K562 (cell line): ENCODE results near the gene PTPN13. TPM values are rescaled to one million over a fixed set of nuclear protein-coding genes. Genes with fewer than 3 reads are reported as not detected.

ENCODE experiments used
- ATAC-seq: fragments of 200-7000 bp; cut with Tn5 transposase; 3 replicates; pipeline ENCODE4 v1.9.1; 2020; ENCODE audit warnings: moderate library complexity
- BruUV-seq: library from RNA; stranded (reverse); fragments of 400-500 nt; replicated peaks from 2 replicates; lab custom pipeline; 2021; lab: Mats Ljungman, UMichigan
- CTCF ChIA-PET: fragments of 300-600 bp; formaldehyde crosslinking; extraction: SDS; loops from one replicate; lab custom pipeline; 2021; ENCODE audit warnings: low intra/inter-chr PET ratio; lab: Yijun Ruan, JAX
- POLR2A ChIA-PET: fragments of 300-600, 350-650 bp; sonication (Branson Sonifier 250); formaldehyde crosslinking; extraction: SDS; loops from one replicate; lab custom pipeline; 2021; ENCODE audit warnings: antibody characterized with exemption, inconsistent platforms; lab: Yijun Ruan, JAX
- DNase-seq, 4 experiments: peaks; one replicate each; pipeline versions ENCODE4 v3.0.0 to v3.0.0-alpha.2; 2011 to 2018; ENCODE audit warnings: low spot score in 3 of 4, mixed read lengths in 3 of 4; ENCODE audit errors: extremely low read depth in 1 of 4
- FAIRE-seq: peaks from 2 replicates; lab custom pipeline; 2011; peaks lifted over from hg19 to GRCh38; lab: Jason Lieb, UNC
- H2AFZ ChIP-seq: 2 replicates; pipeline ENCODE4 v1.6.0; 2011; ENCODE audit warnings: low read depth, low read length, control low read depth, inconsistent platforms
- H3K27ac ChIP-seq: fragments of 200-600 bp; 3 replicates; pipeline ENCODE4 v1.8.0; 2011; ENCODE audit warnings: low read depth, mild to moderate bottlenecking, control low read depth, inconsistent platforms, low read length, moderate library complexity, mixed read lengths; ENCODE audit errors: extremely low read depth
- H3K27me3 ChIP-seq, 2 experiments: fragments of 300-600 bp in 1 of 2; 2 replicates in 1 of 2; 3 replicates in 1 of 2; pipeline versions ENCODE4 v1.6.0 to v1.8.0; 2011; ENCODE audit warnings: inconsistent platforms in 2 of 2, low read length in 2 of 2, mild to moderate bottlenecking in 1 of 2, mixed read lengths in 1 of 2, moderate library complexity in 1 of 2; ENCODE audit not compliant: control insufficient read depth in 2 of 2, insufficient read depth in 2 of 2
- H3K36me3 ChIP-seq: fragments of 300-600 bp; 3 replicates; pipeline ENCODE4 v1.8.0; 2011; ENCODE audit warnings: mild to moderate bottlenecking, low read length, inconsistent platforms; ENCODE audit not compliant: control insufficient read depth, insufficient read depth
- H3K4me1 ChIP-seq, 2 experiments: fragments of 200-600 bp in 1 of 2; replicated peaks in 1 of 2; 2 replicates in 1 of 2; 3 replicates in 1 of 2; pipeline versions ENCODE4 v1.5.1 to v1.8.0; 2011; ENCODE audit warnings: inconsistent platforms in 2 of 2, low read length in 2 of 2, mild to moderate bottlenecking in 1 of 2, mixed read lengths in 1 of 2, moderate library complexity in 1 of 2; ENCODE audit not compliant: control insufficient read depth in 2 of 2, insufficient read depth in 2 of 2
- H3K4me2 ChIP-seq: 2 replicates; pipeline ENCODE4 v1.6.1; 2011; ENCODE audit warnings: low read length, control low read depth, inconsistent platforms, mixed read lengths; ENCODE audit not compliant: insufficient read depth
- H3K4me3 ChIP-seq: fragments of 200-600 bp; sonication (generic), shearing (Covaris generic); 2 replicates; pipeline ENCODE4 v1.5.1; 2016; ENCODE audit warnings: control low read depth, inconsistent platforms
- H3K79me2 ChIP-seq: fragments of 200-600 bp; 3 replicates; pipeline ENCODE4 v1.8.0; 2011; ENCODE audit warnings: low read length, inconsistent platforms; ENCODE audit not compliant: control insufficient read depth, insufficient read depth
- H3K9ac ChIP-seq, 2 experiments: 2 replicates each; pipeline versions ENCODE4 v1.6.0 to v1.6.1; 2011; ENCODE audit warnings: low read depth in 2 of 2, low read length in 2 of 2, control low read depth in 1 of 2, inconsistent platforms in 1 of 2, mild to moderate bottlenecking in 1 of 2, mixed read lengths in 1 of 2; ENCODE audit not compliant: insufficient read depth in 1 of 2
- H3K9me1 ChIP-seq: one replicate; pipeline ENCODE4 v1.6.0; 2011; ENCODE audit warnings: inconsistent platforms, mild to moderate bottlenecking, low read length, moderate library complexity; ENCODE audit not compliant: control insufficient read depth, insufficient read depth
- H3K9me3 ChIP-seq: replicated peaks from 2 replicates; pipeline ENCODE4 v1.5.1; 2011; ENCODE audit warnings: low read depth, low read length, inconsistent platforms; ENCODE audit not compliant: control insufficient read depth, insufficient read depth
- H4K20me1 ChIP-seq: replicated peaks from 2 replicates; pipeline ENCODE4 v1.6.1; 2011; ENCODE audit warnings: low read length, inconsistent platforms, mixed read lengths; ENCODE audit not compliant: control insufficient read depth, insufficient read depth
- CBFA2T2 ChIP-seq: fragments of 450-650 bp; conservative IDR thresholded peaks from 2 replicates; pipeline ENCODE4 v1.6.1; 2017; ENCODE audit warnings: mild to moderate bottlenecking
- WGBS: fragments of 100-300 bp; shearing (Covaris generic); methylation state at CpG from one replicate; pipeline ENCODE4 v1.1.6; 2016; ENCODE audit warnings: low coverage, mixed read lengths; ENCODE audit not compliant: insufficient coverage; ENCODE audit errors: missing lambda C conversion rate; 5-methylcytosine and 5-hydroxymethylcytosine counted together
- in situ Hi-C: fragments of 300-500 bp; cut with MboI; formaldehyde crosslinking; loops from 4 replicates; pipeline ENCODE4 v1.15.0; 2018; ENCODE audit warnings: inconsistent platforms, mixed read lengths
- intact Hi-C: fragments of 100-400 bp; cut with micrococcal nuclease; formaldehyde crosslinking; loops from 2 replicates; pipeline ENCODE4 v1.14.2; 2022
- polyA plus RNA-seq, 8 experiments: library from polyadenylated mRNA; depleted of rRNA in 4 of 8; stranded (reverse) in 5 of 8; unstranded in 3 of 8; fragments of >200 nt; fragmentation: Nextera tagmentation in 2 of 8; fragmentation: Illumina TruSeq in 1 of 8; extraction: Ambion mirVana in 2 of 8; extraction: Trizol in 1 of 8; gene quantifications; 2 replicates each; pipeline versions ENCODE4 v1.2.1 to v1.2.3, GENCODE V29; 2011 to 2014; ENCODE audit warnings: inconsistent platforms in 1 of 8, missing spikeins in 1 of 8
- total RNA-seq, 7 experiments: library from RNA; depleted of rRNA in 6 of 7; stranded (reverse); fragments of >200 nt in 6 of 7; fragmentation: Illumina TruSeq in 2 of 7; extraction: Trizol in 2 of 7; gene quantifications; 2 replicates each; pipeline versions ENCODE4 v1.2.1 to v1.2.3, GENCODE V29; 2011 to 2021; ENCODE audit warnings: low replicate concordance in 1 of 7
- TF ChIP-seq, protein P1 (sequence below): fragments of 450-650 bp; IDR thresholded peaks from 2 replicates; pipeline ENCODE4 v1.6.1; 2018; ENCODE audit not compliant: partially characterized antibody

PTPN13 gene
- total and polyA plus RNA-seq, 9 of the 15 experiments (the other 6 are each of a cell fraction or from before 2014, with no cell fraction given), result 0.33 TPM; not detected in 8

DNA sequence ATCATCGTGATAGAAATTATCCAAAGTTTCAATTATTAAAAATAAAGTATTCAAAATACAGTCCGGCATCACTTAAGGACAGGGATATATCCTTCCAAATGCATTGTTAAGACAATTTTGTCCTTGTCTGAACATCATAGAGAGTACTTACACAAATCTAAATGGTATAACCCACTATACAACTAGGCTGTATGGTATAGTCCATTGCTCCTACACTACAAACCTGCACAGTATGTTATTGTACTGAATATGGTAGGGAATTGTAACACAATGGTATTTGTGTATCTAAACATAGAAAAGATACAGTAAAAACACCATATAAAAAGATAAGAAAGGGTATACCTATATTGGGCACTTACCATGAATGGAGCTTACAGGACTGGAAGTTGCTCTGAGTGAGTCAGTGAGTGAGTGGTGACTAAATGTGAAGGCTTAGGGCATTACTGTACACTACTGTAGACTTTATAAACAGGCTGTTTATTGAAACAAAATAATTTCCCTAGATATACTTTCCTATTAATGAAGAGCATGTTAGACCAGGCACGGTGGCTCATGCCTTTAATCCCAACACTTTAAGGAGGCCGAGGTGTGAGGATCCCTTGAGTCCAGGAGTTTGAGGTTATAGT, 44.8 kb upstream of the PTPN13 start:
- CTCF ChIA-PET, result no interaction called here
- ATAC-seq, result no peak
- H3K9me1 ChIP-seq, result no peaks in the 10 kb centered on the region
- no peak for FAIRE-seq
- TF ChIP-seq CBFA2T2, result no peak
- TF ChIP-seq, protein P1, sequence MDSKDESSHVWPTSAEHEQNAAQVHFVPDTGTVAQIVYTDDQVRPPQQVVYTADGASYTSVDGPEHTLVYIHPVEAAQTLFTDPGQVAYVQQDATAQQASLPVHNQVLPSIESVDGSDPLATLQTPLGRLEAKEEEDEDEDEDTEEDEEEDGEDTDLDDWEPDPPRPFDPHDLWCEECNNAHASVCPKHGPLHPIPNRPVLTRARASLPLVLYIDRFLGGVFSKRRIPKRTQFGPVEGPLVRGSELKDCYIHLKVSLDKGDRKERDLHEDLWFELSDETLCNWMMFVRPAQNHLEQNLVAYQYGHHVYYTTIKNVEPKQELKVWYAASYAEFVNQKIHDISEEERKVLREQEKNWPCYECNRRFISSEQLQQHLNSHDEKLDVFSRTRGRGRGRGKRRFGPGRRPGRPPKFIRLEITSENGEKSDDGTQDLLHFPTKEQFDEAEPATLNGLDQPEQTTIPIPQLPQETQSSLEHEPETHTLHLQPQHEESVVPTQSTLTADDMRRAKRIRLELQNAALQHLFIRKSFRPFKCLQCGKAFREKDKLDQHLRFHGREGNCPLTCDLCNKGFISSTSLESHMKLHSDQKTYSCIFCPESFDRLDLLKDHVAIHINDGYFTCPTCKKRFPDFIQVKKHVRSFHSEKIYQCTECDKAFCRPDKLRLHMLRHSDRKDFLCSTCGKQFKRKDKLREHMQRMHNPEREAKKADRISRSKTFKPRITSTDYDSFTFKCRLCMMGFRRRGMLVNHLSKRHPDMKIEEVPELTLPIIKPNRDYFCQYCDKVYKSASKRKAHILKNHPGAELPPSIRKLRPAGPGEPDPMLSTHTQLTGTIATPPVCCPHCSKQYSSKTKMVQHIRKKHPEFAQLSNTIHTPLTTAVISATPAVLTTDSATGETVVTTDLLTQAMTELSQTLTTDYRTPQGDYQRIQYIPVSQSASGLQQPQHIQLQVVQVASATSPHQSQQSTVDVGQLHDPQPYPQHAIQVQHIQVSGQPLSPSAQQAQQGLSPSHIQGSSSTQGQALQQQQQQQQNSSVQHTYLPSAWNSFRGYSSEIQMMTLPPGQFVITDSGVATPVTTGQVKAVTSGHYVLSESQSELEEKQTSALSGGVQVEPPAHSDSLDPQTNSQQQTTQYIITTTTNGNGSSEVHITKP, result peak; percentile 10
- TF ChIP-seq, all 486 proteins: peak for 1
- POLR2A ChIA-PET, result no interaction called here
- Histone ChIP-seq H3K4me3 (no peak overlapping the region), H3K27me3 (peaks cover 0 to 5% of the 10 kb centered on the region in 2 experiments; a peak in 2 of 5 replicates), H3K79me2 (no peaks in the 10 kb centered on the region), H3K9ac (no peak overlapping the region), H3K27ac (no peak overlapping the region), H2AFZ (no peak overlapping the region), H3K36me3 (no peaks in the 10 kb centered on the region), H3K9me3 (no peaks in the 10 kb centered on the region), H4K20me1 (no peaks in the 10 kb centered on the region), H3K4me1 (peaks cover 0 to 5% of the 10 kb centered on the region in 2 experiments; a peak in 1 of 5 replicates), H3K4me2 (no peak overlapping the region)
- in situ Hi-C loops (no loop called here), intact Hi-C loops (no loop called here)
- no TSS peak for BruUV-seq
- no peak for DNase-seq
- 4% methylated on average over 4 of the region's 4 CpGs for WGBS
